Measurements from ENCODE around the gene TBK1. TPM values are rescaled to one million over a fixed set of nuclear protein-coding genes. Genes with fewer than 3 reads are reported as not detected.

The TBK1 gene
- total and polyA plus RNA-seq, 10 donors = 13.9 to 55.2 (median 34.9) TPM

- peaks cover 0 to 11% (median 5%) of the 10 kb centered on the region in 6 donors for H3K4me1 ChIP-seq
- H3K36me3 ChIP-seq = no peaks in the 10 kb centered on the region
- no peaks in the 10 kb centered on the region for H3K27me3 ChIP-seq (replicated peaks in 1 of 7)
- 76 to 82% (median 77%) methylated on average over 7 of the region's 7 CpGs for WGBS, 5 donors
- no peak overlapping the region for H3K4me3 ChIP-seq
- TF ChIP-seq CTCF (IDR thresholded peaks at IDR 0.05 in 8 of 11, conservative IDR thresholded peaks at IDR 0.05 in 3 of 11) = no peak
- no peak for TF ChIP-seq POLR2A (IDR thresholded peaks at IDR 0.05)
- TF ChIP-seq POLR2AphosphoS5 (IDR thresholded peaks at IDR 0.05) = no peak
- intact Hi-C loops (cut with DNase I; ENCODE audit: low total_unique reads) = loop anchor here (10.0 kb wide), 1 partner anchor 53 kb away; no protein-coding TSS in a partner anchor
- DNase-seq = no peak
- H3K9me3 ChIP-seq = no peaks in the 10 kb centered on the region
- H3K27ac ChIP-seq = no peak overlapping the region
Measured at GRCh38 chr12:64551676-64552075, 99.8 kb downstream of the TBK1 start.

Other genes with a start within 250 kb of the TBK1 start
- gene KICS2, start 229.8 kb upstream of the TBK1 start, total RNA-seq = 10 to 100 TPM in 6 of 7 donors, 1 to 10 TPM in 1; 9.5 to 26.2 (median 15.3) TPM
- 1 to 10 TPM; 6.6 to 8.6 (median 8.1) TPM for gene KICS2, start 229.8 kb upstream of the TBK1 start, polyA plus RNA-seq
- gene C12orf56, start 61.4 kb upstream of the TBK1 start, total RNA-seq = under 1 TPM in 2 of 7 donors, not detected in 5; 0.20 to 0.26 TPM
- under 1 TPM in 2 of 3 donors, not detected in 1; 0.03 to 0.12 TPM for gene C12orf56, start 61.4 kb upstream of the TBK1 start, polyA plus RNA-seq
- gene XPOT, start 47.7 kb upstream of the TBK1 start, total RNA-seq = 10 to 100 TPM; 32.0 to 50.3 (median 46.7) TPM
- gene XPOT, start 47.7 kb upstream of the TBK1 start, polyA plus RNA-seq = 10 to 100 TPM; 11.1 to 16.0 (median 12.2) TPM
- gene RASSF3, start 158.4 kb downstream of the TBK1 start, total RNA-seq = 100 to 1,000 TPM in 3 of 7 donors, 10 to 100 TPM in 4; 69.1 to 120 (median 97.0) TPM
- gene RASSF3, start 158.4 kb downstream of the TBK1 start, polyA plus RNA-seq = 10 to 100 TPM; 31.0 to 51.5 (median 31.8) TPM

Data from spleen (tissue), 11 donors.